ENCODE data around the gene LCN1. TPM values are rescaled to one million over a fixed set of nuclear protein-coding genes. Genes with fewer than 3 reads are reported as not detected.

The LCN1 gene
- total RNA-seq, 1 donor from 2014 or later: not detected

GRCh38 chr9:135502873-135503321 is 18.3 kb upstream of the LCN1 start:
- no peak overlapping the region for H3K4me2 ChIP-seq
- TF ChIP-seq EZH2 (IDR thresholded peaks at IDR 0.05): no peak
- TF ChIP-seq EZH2phosphoT487 (IDR thresholded peaks at IDR 0.05): no peak
- TF ChIP-seq CTCF (IDR thresholded peaks at IDR 0.05): no peak
- peaks cover 22% of the 10 kb centered on the region for H3F3A ChIP-seq (ENCODE audit: low read depth)
- no peak overlapping the region for H2AFZ ChIP-seq (replicated peaks)
- Mint-ChIP-seq H3K36me3 (peaks cover 14% of the 10 kb centered on the region), H3K27ac (no peak overlapping the region), H3K4me3 (peak overlapping the region; percentile 71), H3K27me3 (ENCODE audit: insufficient read depth, low read depth) (peaks cover 5% of the 10 kb centered on the region), H3K9me3 (peaks cover 2% of the 10 kb centered on the region), H3K4me1 (peaks cover 18% of the 10 kb centered on the region)
- no peak overlapping the region for H3K27ac ChIP-seq
- no peaks in the 10 kb centered on the region for H3K9me3 ChIP-seq (ENCODE audit: low read depth)
- no peak overlapping the region for H3K9ac ChIP-seq
- DNase-seq (ENCODE audit: low spot score): no peak
- H3K4me1 ChIP-seq: peaks cover 19% of the 10 kb centered on the region
- peaks cover 36% of the 10 kb centered on the region for H4K20me1 ChIP-seq (ENCODE audit: low read depth)
- H3K36me3 ChIP-seq: no peaks in the 10 kb centered on the region
- peaks cover 20% of the 10 kb centered on the region for H3K79me2 ChIP-seq (ENCODE audit: low read depth)
- H3K27me3 ChIP-seq: peaks cover 12% of the 10 kb centered on the region
- no peak overlapping the region for H3K4me3 ChIP-seq

GRCh38 chr9:135503371-135504261 is 17.6 kb upstream of the LCN1 start:
- Histone ChIP-seq H3K79me2 (ENCODE audit: low read depth) (peaks cover 20% of the 10 kb centered on the region), H3K4me1 (peaks cover 19% of the 10 kb centered on the region), H3F3A (ENCODE audit: low read depth) (peaks cover 22% of the 10 kb centered on the region), H3K36me3 (no peaks in the 10 kb centered on the region), H3K27me3 (peaks cover 8% of the 10 kb centered on the region), H3K4me2 (no peak overlapping the region), H4K20me1 (ENCODE audit: low read depth) (peaks cover 36% of the 10 kb centered on the region), H3K27ac (no peak overlapping the region), H3K9ac (no peak overlapping the region), H3K9me3 (ENCODE audit: low read depth) (no peaks in the 10 kb centered on the region), H2AFZ (replicated peaks) (no peak overlapping the region), H3K4me3 (no peak overlapping the region)
- Mint-ChIP-seq H3K36me3 (peaks cover 14% of the 10 kb centered on the region), H3K27me3 (ENCODE audit: insufficient read depth, low read depth) (peaks cover 5% of the 10 kb centered on the region), H3K9me3 (peaks cover 2% of the 10 kb centered on the region), H3K4me3 (no peak overlapping the region), H3K27ac (no peak overlapping the region), H3K4me1 (peaks cover 18% of the 10 kb centered on the region)
- no peak for DNase-seq (ENCODE audit: low spot score)
- no peak for TF ChIP-seq EZH2phosphoT487 (IDR thresholded peaks at IDR 0.05)
- TF ChIP-seq CTCF (IDR thresholded peaks at IDR 0.05): no peak
- no peak for TF ChIP-seq EZH2 (IDR thresholded peaks at IDR 0.05)

GRCh38 chr9:135504262-135505243 is 16.7 kb upstream of the LCN1 start:
- H3K36me3 Mint-ChIP-seq: peaks cover 14% of the 10 kb centered on the region
- peak overlapping the region; percentile 12 for H3K4me3 Mint-ChIP-seq
- peaks cover 12% of the 10 kb centered on the region for H3F3A ChIP-seq (ENCODE audit: low read depth)
- no peaks in the 10 kb centered on the region for H3K36me3 ChIP-seq
- TF ChIP-seq CTCF (IDR thresholded peaks at IDR 0.05) (peak; percentile 69), EZH2 (IDR thresholded peaks at IDR 0.05) (no peak)
- H4K20me1 ChIP-seq (ENCODE audit: low read depth): peaks cover 29% of the 10 kb centered on the region
- no peak overlapping the region for H3K27ac ChIP-seq
- no peak overlapping the region for H2AFZ ChIP-seq (replicated peaks)
- peaks cover 11% of the 10 kb centered on the region for H3K9me3 Mint-ChIP-seq
- H3K4me1 ChIP-seq: peaks cover 19% of the 10 kb centered on the region
- H3K27me3 Mint-ChIP-seq (ENCODE audit: insufficient read depth, low read depth): peaks cover 8% of the 10 kb centered on the region
- no peaks in the 10 kb centered on the region for H3K9me3 ChIP-seq (ENCODE audit: low read depth)
- no peak overlapping the region for H3K27ac Mint-ChIP-seq
- no peak overlapping the region for H3K9ac ChIP-seq
- peaks cover 20% of the 10 kb centered on the region for H3K79me2 ChIP-seq (ENCODE audit: low read depth)
- H3K27me3 ChIP-seq: no peaks in the 10 kb centered on the region
- no peak overlapping the region for H3K4me2 ChIP-seq
- H3K4me3 ChIP-seq: no peak overlapping the region
- peak; percentile 77 for DNase-seq (ENCODE audit: low spot score)
- H3K4me1 Mint-ChIP-seq: peaks cover 12% of the 10 kb centered on the region

All from neural progenitor cell (in vitro differentiated cells).